HepG2 (cell line): ENCODE measurements around the gene CCDC97. TPM values are rescaled to one million over a fixed set of nuclear protein-coding genes. Genes with fewer than 3 reads are reported as not detected.

ENCODE experiments used
- ARID4A ChIP-seq: sonication (generic); formaldehyde crosslinking; IDR thresholded peaks from 2 replicates; pipeline ENCODE4 v1.5.0; 2020; ENCODE audit warnings: mild to moderate bottlenecking, missing genetic modification reagents, borderline replicate concordance
- ATF2 ChIP-seq: sonication (generic); formaldehyde crosslinking; IDR thresholded peaks from 2 replicates; pipeline ENCODE4 v1.4.0; 2020; ENCODE audit warnings: missing genetic modification reagents
- HMG20B ChIP-seq: conservative IDR thresholded peaks from 2 replicates; pipeline ENCODE4 v1.6.1; 2016; ENCODE audit warnings: missing genetic modification reagents, missing compliant biosample characterization
- HOXD1 ChIP-seq: sonication (generic); formaldehyde crosslinking; IDR thresholded peaks from 2 replicates; pipeline ENCODE4 v1.5.0; 2020; ENCODE audit warnings: missing genetic modification reagents
- MED1 ChIP-seq: sonication (generic); formaldehyde crosslinking; IDR thresholded peaks from 2 replicates; pipeline ENCODE4 v1.4.0; 2020; ENCODE audit warnings: missing genetic modification reagents
- MLXIP ChIP-seq: sonication (generic); formaldehyde crosslinking; IDR thresholded peaks from 2 replicates; pipeline ENCODE4 v1.9.0; 2021; ENCODE audit warnings: missing genetic modification reagents, borderline replicate concordance
- MNT ChIP-seq: fragments of 450-650 bp; IDR thresholded peaks from 2 replicates; pipeline ENCODE4 v1.6.1; 2016
- NCOA2 ChIP-seq: sonication (generic); formaldehyde crosslinking; IDR thresholded peaks from 2 replicates; pipeline ENCODE4 v1.8.0; 2022; ENCODE audit warnings: inconsistent platforms
- NFIB ChIP-seq: sonication (generic); formaldehyde crosslinking; IDR thresholded peaks from 2 replicates; pipeline ENCODE4 v1.9.0; 2021; ENCODE audit warnings: missing genetic modification reagents, mild to moderate bottlenecking, borderline replicate concordance
- ZBTB26 ChIP-seq: IDR thresholded peaks from 2 replicates; pipeline ENCODE4 v1.6.1; 2016; ENCODE audit warnings: missing compliant biosample characterization, missing genetic modification reagents, borderline replicate concordance
- ZNF234 ChIP-seq: sonication (generic); formaldehyde crosslinking; conservative IDR thresholded peaks from 2 replicates; pipeline ENCODE4 v1.5.1; 2020; ENCODE audit warnings: mild to moderate bottlenecking, missing genetic modification reagents
- ZNF296 ChIP-seq: sonication (generic); formaldehyde crosslinking; conservative IDR thresholded peaks from 2 replicates; pipeline ENCODE4 v1.5.0; 2020; ENCODE audit warnings: mild to moderate bottlenecking, missing genetic modification reagents
- ZNF337 ChIP-seq: sonication (generic); formaldehyde crosslinking; IDR thresholded peaks from 2 replicates; pipeline ENCODE4 v1.5.1; 2020; ENCODE audit warnings: missing genetic modification reagents, low read depth, mild to moderate bottlenecking, borderline replicate concordance
- ZNF451 ChIP-seq: sonication (generic); formaldehyde crosslinking; IDR thresholded peaks from 2 replicates; pipeline ENCODE4 v1.5.0; 2020; ENCODE audit warnings: mild to moderate bottlenecking, missing genetic modification reagents
- ZNF543 ChIP-seq: sonication (generic); formaldehyde crosslinking; IDR thresholded peaks from 2 replicates; pipeline ENCODE4 v1.4.0; 2020; ENCODE audit warnings: mild to moderate bottlenecking, missing genetic modification reagents
- ZNF589 ChIP-seq: sonication (generic); formaldehyde crosslinking; conservative IDR thresholded peaks from 2 replicates; pipeline ENCODE4 v1.8.0; 2022; ENCODE audit warnings: mild to moderate bottlenecking, moderate library complexity, missing genetic modification reagents
- ZZZ3 ChIP-seq: sonication (generic); formaldehyde crosslinking; IDR thresholded peaks from 2 replicates; pipeline ENCODE4 v1.4.0; 2020; ENCODE audit warnings: missing genetic modification reagents, mild to moderate bottlenecking, borderline replicate concordance
- polyA plus RNA-seq, 8 experiments: library from polyadenylated mRNA; depleted of rRNA in 3 of 8; stranded (reverse) in 7 of 8; unstranded in 1 of 8; fragments of >200 nt; fragmentation: Illumina TruSeq in 4 of 8; extraction: Trizol in 4 of 8; gene quantifications; 2 replicates each; pipeline versions ENCODE4 v1.2.1 to v1.2.3, GENCODE V29; 2011 to 2016; ENCODE audit warnings: low read depth in 4 of 8, missing spikeins in 1 of 8, mixed read lengths in 1 of 8; ENCODE audit not compliant: insufficient read depth in 1 of 8
- total RNA-seq, 5 experiments: library from RNA; depleted of rRNA; stranded (reverse); fragments of >200 nt; fragmentation: Illumina TruSeq; extraction: Trizol; gene quantifications; 2 replicates each; pipeline ENCODE4 v1.2.3, GENCODE V29; 2016; ENCODE audit warnings: low read depth in 1 of 5

CCDC97 gene
- total and polyA plus RNA-seq, 2 of the 13 experiments (the other 11 are each of a cell fraction or from before 2014, with no cell fraction given): 6.2 to 7.3 TPM

- TF ChIP-seq ARID4A (CRISPR knock-in tag) (peak; percentile 45; the same call in 1 of the 2 replicates), ZNF337 (CRISPR knock-in tag) (peak; percentile 64; the same call in 1 of the 2 replicates), NCOA2 (CRISPR knock-in tag) (peak; percentile 51), ZNF451 (CRISPR knock-in tag) (no peak; the same call in 1 of the 2 replicates), NFIB (no peak), MED1 (CRISPR knock-in tag) (peak; percentile 2), ZNF543 (CRISPR knock-in tag) (no peak), ZZZ3 (CRISPR knock-in tag) (no peak; the same call in 1 of the 2 replicates), HMG20B (peak; percentile 54; the same call in 1 of the 2 replicates), ZBTB26 (0 out of 2 replicates have a peak, but pooled peaks have one; percentile 23), ZNF234 (CRISPR knock-in tag) (0 out of 2 replicates have a peak, but pooled peaks have one; percentile 29), ZNF296 (no peak; the same call in 1 of the 2 replicates), ZNF589 (CRISPR knock-in tag) (no peak), MLXIP (no peak), ATF2 (CRISPR knock-in tag) (0 out of 2 replicates have a peak, but pooled peaks have one; percentile 49), MNT (peak; percentile 47; the same call in 1 of the 2 replicates), HOXD1 (CRISPR knock-in tag) (no peak)
These were observed 46.0 kb upstream of the CCDC97 start, which contains the start of gene HNRNPUL1 (continued) for GRCh38 chr19:41263850-41264580.
